ENCODE measurements around the gene NGF. TPM values are rescaled to one million over a fixed set of nuclear protein-coding genes. Genes with fewer than 3 reads are reported as not detected.

The NGF gene
- total RNA-seq, 4 donors from 2014 or later: 4.5 TPM; not detected in 3

DNA sequence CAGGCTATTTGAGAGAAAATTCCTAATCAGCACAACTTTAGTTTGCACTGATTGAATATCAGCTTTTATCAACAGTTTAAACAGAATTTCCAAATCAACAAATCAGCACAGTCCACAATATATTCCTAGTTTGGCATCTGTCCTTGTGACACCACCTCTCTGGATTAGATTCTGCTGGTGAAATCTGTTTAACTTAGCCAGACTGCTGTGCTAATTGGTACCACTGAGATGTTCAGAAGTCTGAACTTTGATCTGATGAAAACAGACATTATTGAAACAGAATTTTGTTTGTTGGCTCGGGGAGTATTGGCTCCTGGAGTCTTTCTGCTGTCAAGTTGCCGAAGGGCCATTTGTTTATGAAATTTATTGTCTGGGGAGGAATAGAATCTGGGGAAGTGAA is 17.0 kb upstream of the NGF start:
- no peaks in the 10 kb centered on the region for H3K36me3 ChIP-seq
- H3K27me3 ChIP-seq: no peaks in the 10 kb centered on the region
- H3K4me3 ChIP-seq: no peak overlapping the region
- in situ Hi-C loops (cut with MboI; ENCODE audit: low pct_ligation_motif_present in 1 of 4, low pct_unique_long_range_greater_than_20kb in 1 of 4, low sequenced_read_pairs in 3 of 4) (no loop called here), intact Hi-C loops (cut with DNase I; ENCODE audit: low total_unique reads) (no loop called here)
- no peak overlapping the region for H3K27ac ChIP-seq
- no peaks in the 10 kb centered on the region for H3K4me1 ChIP-seq
- TF ChIP-seq POLR2A (IDR thresholded peaks at IDR 0.05) (no peak), EP300 (IDR thresholded peaks at IDR 0.05; ENCODE audit: low read depth) (no peak), POLR2AphosphoS5 (IDR thresholded peaks at IDR 0.05) (no peak)
- TF ChIP-seq, protein P1, sequence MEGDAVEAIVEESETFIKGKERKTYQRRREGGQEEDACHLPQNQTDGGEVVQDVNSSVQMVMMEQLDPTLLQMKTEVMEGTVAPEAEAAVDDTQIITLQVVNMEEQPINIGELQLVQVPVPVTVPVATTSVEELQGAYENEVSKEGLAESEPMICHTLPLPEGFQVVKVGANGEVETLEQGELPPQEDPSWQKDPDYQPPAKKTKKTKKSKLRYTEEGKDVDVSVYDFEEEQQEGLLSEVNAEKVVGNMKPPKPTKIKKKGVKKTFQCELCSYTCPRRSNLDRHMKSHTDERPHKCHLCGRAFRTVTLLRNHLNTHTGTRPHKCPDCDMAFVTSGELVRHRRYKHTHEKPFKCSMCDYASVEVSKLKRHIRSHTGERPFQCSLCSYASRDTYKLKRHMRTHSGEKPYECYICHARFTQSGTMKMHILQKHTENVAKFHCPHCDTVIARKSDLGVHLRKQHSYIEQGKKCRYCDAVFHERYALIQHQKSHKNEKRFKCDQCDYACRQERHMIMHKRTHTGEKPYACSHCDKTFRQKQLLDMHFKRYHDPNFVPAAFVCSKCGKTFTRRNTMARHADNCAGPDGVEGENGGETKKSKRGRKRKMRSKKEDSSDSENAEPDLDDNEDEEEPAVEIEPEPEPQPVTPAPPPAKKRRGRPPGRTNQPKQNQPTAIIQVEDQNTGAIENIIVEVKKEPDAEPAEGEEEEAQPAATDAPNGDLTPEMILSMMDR (IDR thresholded peaks at IDR 0.05): no peak
- 38 to 75% methylated on average over 1 to 2 of the region's 2 CpGs for WGBS, 2 donors (ENCODE audit: low coverage in 1 of 2)
- H3K9me3 ChIP-seq: no peaks in the 10 kb centered on the region
- no peak for DNase-seq

DNA sequence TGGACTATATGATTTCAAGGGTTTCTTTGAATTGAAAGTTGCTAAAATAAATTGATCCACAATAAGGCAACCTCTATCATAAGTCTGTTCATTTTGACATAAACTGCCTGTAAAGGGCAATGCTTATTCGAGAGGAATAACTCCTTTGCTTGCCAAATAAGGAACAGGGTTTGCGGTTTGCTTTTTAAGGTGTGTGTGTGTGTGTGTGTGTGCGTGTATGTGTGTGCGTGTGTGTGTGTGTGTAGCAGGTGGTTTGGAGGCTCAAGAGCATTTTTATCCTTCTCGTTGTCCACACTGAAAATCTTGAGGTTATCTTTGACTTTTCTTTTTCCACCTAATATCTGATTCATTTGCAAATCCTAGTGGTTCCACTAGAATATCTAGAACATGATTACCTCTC is 13.1 kb upstream of the NGF start:
- H3K9me3 ChIP-seq: no peaks in the 10 kb centered on the region
- no peaks in the 10 kb centered on the region for H3K27me3 ChIP-seq
- DNase-seq: no peak
- in situ Hi-C loops (cut with MboI; ENCODE audit: low pct_ligation_motif_present in 1 of 4, low pct_unique_long_range_greater_than_20kb in 1 of 4, low sequenced_read_pairs in 3 of 4) (no loop called here), intact Hi-C loops (cut with DNase I; ENCODE audit: low total_unique reads) (no loop called here)
- 62 to 80% methylated on average over 4 to 5 of the region's 5 CpGs for WGBS, 2 donors (ENCODE audit: low coverage in 1 of 2)
- H3K27ac ChIP-seq: no peak overlapping the region
- no peak for TF ChIP-seq POLR2A (IDR thresholded peaks at IDR 0.05)
- no peaks in the 10 kb centered on the region for H3K36me3 ChIP-seq
- no peak overlapping the region for H3K4me3 ChIP-seq
- H3K4me1 ChIP-seq: no peaks in the 10 kb centered on the region

DNA sequence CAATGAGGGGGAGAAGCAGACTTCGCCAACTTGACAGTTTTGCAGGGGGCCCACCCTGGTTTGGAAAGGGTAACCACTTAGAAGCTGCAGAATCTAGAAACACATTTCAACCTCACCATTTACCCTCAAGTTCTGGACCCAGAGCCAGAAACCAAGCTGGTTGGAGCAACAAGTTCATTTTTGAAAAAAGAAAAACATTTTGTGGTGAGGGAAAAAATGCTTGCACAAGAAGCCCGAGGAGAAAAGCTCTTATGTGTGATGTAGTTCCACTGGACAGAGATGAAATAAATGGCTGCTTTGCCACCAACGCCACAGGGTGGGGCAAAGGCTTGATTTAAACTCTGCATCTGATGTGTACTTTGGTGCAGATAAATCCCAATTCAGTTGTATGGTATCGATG is 10.6 kb upstream of the NGF start:
- DNase-seq: no peak
- intact Hi-C loops (cut with DNase I; ENCODE audit: low total_unique reads) (no loop called here), in situ Hi-C loops (cut with MboI; ENCODE audit: low pct_ligation_motif_present in 1 of 4, low pct_unique_long_range_greater_than_20kb in 1 of 4, low sequenced_read_pairs in 3 of 4) (no loop called here)
- H3K4me3 ChIP-seq: no peak overlapping the region
- H3K36me3 ChIP-seq: no peaks in the 10 kb centered on the region
- H3K9me3 ChIP-seq: no peaks in the 10 kb centered on the region
- no peaks in the 10 kb centered on the region for H3K27me3 ChIP-seq
- no peak for TF ChIP-seq POLR2AphosphoS5 (IDR thresholded peaks at IDR 0.05)
- no peak for TF ChIP-seq POLR2A (IDR thresholded peaks at IDR 0.05)
- TF ChIP-seq, protein P1 (IDR thresholded peaks at IDR 0.05): no peak
- TF ChIP-seq EP300 (IDR thresholded peaks at IDR 0.05; ENCODE audit: low read depth): no peak
- H3K4me1 ChIP-seq: no peaks in the 10 kb centered on the region
- H3K27ac ChIP-seq: no peak overlapping the region
- 75 to 79% methylated on average over 3 to 4 of the region's 4 CpGs for WGBS, 2 donors (ENCODE audit: low coverage in 1 of 2)

DNA sequence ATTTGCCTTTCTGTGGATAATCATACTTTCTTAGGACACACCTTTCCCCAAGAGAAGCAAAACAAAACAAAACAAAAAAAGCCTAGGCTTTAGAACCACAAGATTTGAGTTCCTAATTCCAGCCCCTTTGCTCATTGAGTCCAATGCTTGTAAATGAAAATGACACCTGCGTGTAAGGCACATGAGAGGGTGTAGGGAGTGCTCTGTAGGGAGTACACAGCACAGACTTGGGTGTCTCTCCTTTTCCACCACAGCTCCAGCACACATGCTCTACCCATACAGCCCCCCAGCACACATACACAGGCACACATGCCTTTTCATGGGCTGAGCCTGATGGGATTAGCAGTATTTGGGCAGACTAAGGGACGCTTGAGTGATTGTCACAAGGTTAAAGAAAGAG is 9.2 kb upstream of the NGF start:
- DNase-seq: no peak
- H3K9me3 ChIP-seq: no peaks in the 10 kb centered on the region
- 83 to 85% methylated on average over 1 to 2 of the region's 2 CpGs for WGBS, 2 donors (ENCODE audit: low coverage in 1 of 2)

More for the DNA sequence above, 9.2 kb upstream of the NGF start:
- in situ Hi-C loops (cut with MboI; ENCODE audit: low pct_ligation_motif_present in 1 of 4, low pct_unique_long_range_greater_than_20kb in 1 of 4, low sequenced_read_pairs in 3 of 4): no loop called here
- Histone ChIP-seq H3K36me3 (no peaks in the 10 kb centered on the region), H3K27ac (no peak overlapping the region), H3K27me3 (no peaks in the 10 kb centered on the region), H3K4me1 (no peaks in the 10 kb centered on the region), H3K4me3 (no peak overlapping the region)
- no peak for TF ChIP-seq POLR2A (IDR thresholded peaks at IDR 0.05)
- TF ChIP-seq POLR2AphosphoS5 (IDR thresholded peaks at IDR 0.05): no peak
- TF ChIP-seq EP300 (IDR thresholded peaks at IDR 0.05; ENCODE audit: low read depth): no peak
- TF ChIP-seq, protein P1 (IDR thresholded peaks at IDR 0.05): no peak
- intact Hi-C loops (cut with DNase I; ENCODE audit: low total_unique reads): no loop called here

Measured in transverse colon (tissue), 4 donors.